ENCODE data around the gene KRTAP12-3.

DNA sequence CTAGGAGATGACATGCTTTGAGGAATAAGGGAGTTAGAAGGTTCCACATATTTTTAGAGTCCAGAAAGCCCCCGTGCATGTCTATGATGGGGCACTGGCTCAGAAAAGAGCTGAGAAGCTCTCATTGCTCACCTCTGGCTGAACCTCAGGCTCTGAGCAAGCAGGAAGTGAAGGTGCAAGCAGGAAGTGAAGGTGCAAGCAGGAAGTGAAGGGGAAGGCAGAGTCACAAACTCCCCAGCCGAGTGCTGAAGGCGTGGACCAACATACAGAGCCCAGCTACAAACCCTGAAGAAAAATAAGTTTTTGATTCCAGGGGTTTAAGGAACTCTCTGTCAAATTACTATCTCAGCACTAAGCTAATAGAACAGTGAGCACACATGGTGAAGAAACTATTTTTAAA lies 38.8 kb upstream of the KRTAP12-3 start:
- TF ChIP-seq, protein P1, sequence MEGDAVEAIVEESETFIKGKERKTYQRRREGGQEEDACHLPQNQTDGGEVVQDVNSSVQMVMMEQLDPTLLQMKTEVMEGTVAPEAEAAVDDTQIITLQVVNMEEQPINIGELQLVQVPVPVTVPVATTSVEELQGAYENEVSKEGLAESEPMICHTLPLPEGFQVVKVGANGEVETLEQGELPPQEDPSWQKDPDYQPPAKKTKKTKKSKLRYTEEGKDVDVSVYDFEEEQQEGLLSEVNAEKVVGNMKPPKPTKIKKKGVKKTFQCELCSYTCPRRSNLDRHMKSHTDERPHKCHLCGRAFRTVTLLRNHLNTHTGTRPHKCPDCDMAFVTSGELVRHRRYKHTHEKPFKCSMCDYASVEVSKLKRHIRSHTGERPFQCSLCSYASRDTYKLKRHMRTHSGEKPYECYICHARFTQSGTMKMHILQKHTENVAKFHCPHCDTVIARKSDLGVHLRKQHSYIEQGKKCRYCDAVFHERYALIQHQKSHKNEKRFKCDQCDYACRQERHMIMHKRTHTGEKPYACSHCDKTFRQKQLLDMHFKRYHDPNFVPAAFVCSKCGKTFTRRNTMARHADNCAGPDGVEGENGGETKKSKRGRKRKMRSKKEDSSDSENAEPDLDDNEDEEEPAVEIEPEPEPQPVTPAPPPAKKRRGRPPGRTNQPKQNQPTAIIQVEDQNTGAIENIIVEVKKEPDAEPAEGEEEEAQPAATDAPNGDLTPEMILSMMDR (conservative IDR thresholded peaks at IDR 0.05) = no peak
- no peak for TF ChIP-seq EZH2 (IDR thresholded peaks at IDR 0.05; ENCODE audit: low read depth)

Measured in PC-9 (cell line).